Activated CD8-positive, alpha-beta memory T cell treated with anti-CD3 and anti-CD28 coated beads, Interleukin-2, amount 50 U/mL, for 4 hours (primary cell): ENCODE measurements around the gene KCNH1.
A peak's percentile ranks its signal among the peaks of the same experiment; 100 is the strongest.

Experiments
- DNase-seq: peaks from one replicate; pipeline ENCODE4 v3.0.0-alpha.2; 2020

KCNH1 gene

GRCh38 chr1:210992837-210993236 is 141.1 kb downstream of the KCNH1 start:
- no peak for DNase-seq

DNA sequence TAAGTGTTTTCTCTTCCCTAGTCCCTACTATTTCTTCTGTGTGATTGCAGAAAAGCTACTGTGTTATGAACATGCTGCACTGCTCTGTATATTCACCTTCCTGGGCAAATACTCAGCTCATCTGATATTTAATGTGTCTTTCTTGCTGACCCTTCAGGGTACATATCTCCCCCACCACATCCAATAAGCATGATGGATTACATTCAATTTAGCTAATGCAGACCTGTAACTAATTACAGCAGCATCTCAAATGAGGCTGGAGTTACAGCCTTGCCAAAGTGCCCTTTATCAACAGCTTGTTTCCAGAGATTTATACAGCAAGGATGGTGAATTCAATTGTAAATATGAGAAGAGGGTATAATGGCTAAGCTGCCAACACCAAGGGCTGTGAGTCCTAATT is 144.0 kb downstream of the KCNH1 start:
- DNase-seq = no peak

DNA sequence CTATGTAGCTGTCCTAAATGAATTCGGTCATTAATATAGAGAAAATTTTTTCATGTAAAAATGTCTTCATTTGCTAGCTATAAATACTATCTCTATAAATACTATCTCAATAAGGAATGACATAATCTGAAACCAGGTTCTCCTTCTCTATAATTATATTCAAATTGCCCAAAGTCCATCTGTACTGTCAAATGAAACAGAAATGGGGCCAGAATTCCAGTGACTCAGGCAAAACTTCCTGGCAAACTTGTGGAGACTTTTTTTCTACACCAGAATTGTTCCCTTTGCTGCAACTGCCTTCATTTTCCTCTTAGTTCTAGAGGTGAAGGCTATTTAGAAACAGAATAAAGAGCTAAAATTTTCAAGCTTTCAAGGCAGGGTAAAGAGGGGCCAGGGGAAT is 152.5 kb downstream of the KCNH1 start:
- no peak for DNase-seq

DNA sequence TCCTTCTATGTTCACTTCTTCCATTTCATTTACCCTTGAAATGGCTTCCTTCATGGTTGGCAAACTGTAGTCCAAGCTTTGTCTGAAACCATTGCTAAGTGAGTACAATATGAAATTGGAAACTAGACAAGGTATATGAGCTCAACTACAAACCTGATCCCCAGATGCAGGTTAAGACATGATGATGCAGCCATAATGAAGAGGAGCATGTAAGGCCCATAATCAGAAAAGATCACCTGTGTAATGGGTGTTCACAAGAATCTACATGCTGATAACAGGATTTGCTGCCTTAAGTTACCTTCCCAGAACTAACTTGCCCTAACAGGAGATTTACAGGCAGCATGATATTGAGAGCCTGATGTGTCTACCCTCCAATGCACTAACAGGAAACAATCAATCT is 153.9 kb downstream of the KCNH1 start:
- DNase-seq = no peak

DNA sequence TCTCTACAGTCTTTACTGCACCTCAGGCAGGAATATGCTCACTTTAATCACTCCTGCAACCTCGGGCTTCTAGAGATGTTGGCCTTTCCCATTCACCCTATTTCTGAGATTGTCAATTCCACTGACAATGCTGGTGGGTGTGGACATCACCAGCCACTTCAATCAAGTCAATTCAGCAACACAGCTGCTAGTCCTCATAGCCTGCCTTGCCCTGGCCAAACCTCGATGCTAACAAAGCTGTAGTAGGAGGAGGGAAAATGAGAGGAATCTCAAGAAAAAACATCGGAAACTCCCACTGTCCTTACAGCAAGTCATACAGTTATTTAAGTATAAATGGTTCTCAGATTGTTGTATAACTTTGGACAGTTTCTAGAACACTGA is 155.0 kb downstream of the KCNH1 start:
- no peak for DNase-seq

- no peak for DNase-seq
Observed at GRCh38 chr1:210978316-210978973, 155.5 kb downstream of the KCNH1 start.

GRCh38 chr1:210951279-210951678 is 182.7 kb downstream of the KCNH1 start:
- DNase-seq = no peak

- DNase-seq = peak; percentile 49
Observed at GRCh38 chr1:210949940-210950546, 183.9 kb downstream of the KCNH1 start.

DNA sequence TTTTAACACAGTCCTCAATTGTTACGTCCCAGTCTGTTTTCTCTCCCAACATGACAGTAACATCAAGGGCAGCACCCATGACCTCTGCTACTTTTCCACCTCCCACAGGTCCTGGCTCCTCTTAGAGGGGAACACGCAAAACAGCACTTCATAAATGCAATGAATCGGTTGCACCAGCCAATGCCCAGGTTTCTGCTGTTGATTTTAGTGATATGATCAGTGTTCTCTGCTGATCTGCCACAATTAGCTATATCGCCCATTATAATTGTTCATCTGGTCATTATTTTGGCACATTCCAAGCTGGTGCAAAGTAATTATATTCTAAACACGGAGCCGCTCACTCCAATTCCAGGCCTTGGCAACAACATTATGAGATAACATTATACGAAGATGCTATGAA is 184.5 kb downstream of the KCNH1 start:
- DNase-seq = no peak

- DNase-seq = no peak
Observed at GRCh38 chr1:210949039-210949438, 184.9 kb downstream of the KCNH1 start.

DNA sequence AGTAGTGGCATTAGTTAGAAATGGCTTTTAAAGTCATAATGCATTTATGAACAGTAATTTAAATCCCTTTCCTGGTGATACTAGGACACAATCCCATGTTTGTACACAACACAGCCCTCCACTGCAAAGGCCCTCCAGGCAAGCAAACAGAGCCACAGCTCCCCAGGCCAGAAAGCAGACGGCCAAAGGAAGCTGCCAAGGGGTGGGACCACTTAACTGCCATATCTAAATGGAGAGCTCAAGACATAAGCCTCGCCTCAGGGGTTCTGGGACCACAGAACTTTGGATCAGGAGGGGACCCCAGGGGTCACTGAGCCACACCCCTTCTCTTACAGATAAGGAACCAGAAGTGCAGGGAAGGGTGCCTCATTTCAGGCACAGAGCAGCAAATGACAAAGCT is 189.7 kb downstream of the KCNH1 start:
- DNase-seq = no peak

DNA sequence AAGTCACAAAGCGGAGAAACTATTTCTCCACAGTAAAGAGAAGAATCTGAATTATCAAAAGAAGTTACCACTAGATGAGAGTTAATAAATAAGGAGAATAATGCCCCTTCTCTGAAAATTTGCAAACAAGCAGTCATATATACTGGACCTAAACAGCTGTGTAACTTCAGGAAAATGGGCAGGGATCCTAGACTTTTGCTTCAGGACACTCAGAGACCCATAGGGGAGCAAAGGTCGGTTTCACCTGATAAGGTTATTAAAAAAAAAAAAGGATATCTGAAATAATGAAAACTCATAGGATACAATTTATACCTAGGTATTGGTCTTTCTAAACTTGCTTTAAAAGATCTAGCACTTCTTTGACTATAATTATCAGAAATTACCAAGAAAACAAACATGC is 191.4 kb downstream of the KCNH1 start:
- DNase-seq = no peak

GRCh38 chr1:210940081-210940617 is 193.8 kb downstream of the KCNH1 start:
- DNase-seq = no peak

GRCh38 chr1:210938416-210938925 is 195.5 kb downstream of the KCNH1 start:
- DNase-seq = no peak

GRCh38 chr1:210937846-210938245 is 196.1 kb downstream of the KCNH1 start:
- DNase-seq = no peak

DNA sequence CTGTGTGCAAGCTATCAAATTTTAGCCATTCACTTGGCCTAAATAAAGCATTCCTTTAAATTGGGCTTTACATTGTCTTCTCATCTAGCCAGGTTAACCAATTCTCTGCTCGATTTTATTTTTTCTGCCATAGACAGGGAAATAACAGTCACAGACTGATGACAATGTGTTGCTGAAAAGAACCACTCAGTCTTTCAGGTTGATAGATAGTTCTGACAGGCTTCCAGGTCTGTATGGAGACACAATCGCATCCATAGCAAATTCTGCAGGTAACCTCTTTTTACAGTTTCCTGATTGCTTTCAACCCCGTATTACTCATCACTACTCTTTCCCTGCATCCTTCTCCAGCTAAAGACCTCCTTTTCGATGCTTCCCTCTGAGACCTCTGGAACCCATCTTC is 198.0 kb downstream of the KCNH1 start:
- no peak for DNase-seq

DNA sequence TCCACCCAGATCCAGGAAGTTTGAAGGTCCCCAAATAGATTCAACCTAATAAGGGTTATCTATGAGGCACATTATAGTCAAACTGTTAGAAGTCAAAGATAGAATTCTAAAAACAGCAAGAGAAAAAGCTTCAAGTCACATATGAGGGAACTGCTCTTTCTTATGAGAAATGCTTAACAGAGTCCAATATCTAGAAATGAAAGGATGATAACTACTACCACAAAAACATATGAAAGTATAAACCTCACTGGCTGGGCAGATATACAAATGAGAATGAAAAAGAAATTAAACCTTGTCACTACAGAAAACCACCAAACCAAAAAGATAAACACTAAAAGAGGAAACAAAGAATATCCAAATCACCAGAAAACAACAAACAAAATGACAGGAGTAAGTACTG is 201.8 kb downstream of the KCNH1 start:
- no peak for DNase-seq

DNA sequence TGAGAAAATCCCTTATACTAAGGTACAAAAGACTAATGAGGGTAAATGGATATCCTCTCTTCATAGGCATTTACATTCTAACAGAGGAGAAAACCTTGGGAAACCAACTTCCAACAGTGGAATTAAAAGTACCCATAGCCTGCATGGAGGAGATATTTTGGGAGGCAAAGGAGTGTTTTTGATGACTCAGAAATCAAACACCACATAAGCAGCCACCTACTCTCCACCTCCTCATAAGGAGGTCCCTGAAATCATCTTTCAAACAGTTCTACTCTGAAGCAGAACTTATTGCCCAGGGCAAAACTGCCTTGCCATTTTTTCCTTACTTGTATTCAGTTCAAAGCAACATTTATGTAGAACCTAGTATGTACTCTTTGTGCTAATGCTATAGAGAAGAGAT is 211.3 kb downstream of the KCNH1 start:
- DNase-seq = no peak

GRCh38 chr1:210920716-210921694 is 212.9 kb downstream of the KCNH1 start:
- no peak for DNase-seq

DNA sequence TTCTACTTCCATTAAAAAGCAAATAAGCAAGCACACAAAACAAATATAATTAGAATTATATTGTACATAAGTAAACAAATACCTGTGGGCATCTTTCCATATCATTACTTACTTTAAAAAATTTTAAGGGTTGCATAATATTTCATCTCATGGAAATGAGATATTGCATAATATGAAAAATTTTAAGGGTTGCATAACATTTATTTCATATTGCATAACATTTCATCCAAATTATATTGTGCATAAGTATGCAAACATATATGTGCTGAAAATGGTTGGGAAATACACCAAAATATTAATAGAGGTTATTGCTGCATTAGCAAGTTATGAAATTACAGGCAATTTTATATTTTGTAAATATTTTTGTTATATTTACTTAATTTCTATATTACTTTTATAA is 213.7 kb downstream of the KCNH1 start:
- no peak for DNase-seq

- DNase-seq = no peak
Observed at GRCh38 chr1:210918893-210919292, 215.1 kb downstream of the KCNH1 start.

- no peak for DNase-seq
Observed at GRCh38 chr1:210917560-210918169, 216.3 kb downstream of the KCNH1 start.

DNA sequence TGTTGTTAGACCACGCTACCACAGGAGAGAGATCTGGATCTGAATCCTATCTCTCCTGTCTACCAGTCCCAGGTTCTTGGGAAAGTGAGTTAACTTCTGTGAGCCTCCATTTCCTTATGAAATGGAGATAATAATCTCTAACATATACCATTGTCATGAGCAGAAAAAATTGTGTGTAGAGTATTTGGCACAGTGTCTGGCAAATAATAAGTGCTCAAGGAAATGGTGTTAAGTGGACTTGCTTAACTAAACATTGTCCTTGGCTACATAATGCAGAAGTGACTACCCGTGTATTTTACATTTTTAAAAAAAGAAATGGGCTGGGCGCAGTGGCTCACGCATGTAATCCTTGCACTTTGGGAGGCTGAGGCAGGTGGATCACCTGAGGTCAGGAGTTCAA is 217.4 kb downstream of the KCNH1 start:
- no peak for DNase-seq
